ENCODE results near the gene UGT2B10. TPM values are rescaled to one million over a fixed set of nuclear protein-coding genes. Genes with fewer than 3 reads are reported as not detected.

The UGT2B10 gene
- total and polyA plus RNA-seq, 2 of the 13 experiments (the other 11 are each of a cell fraction or from before 2014, with no cell fraction given), result 107 to 148 TPM

DNA sequence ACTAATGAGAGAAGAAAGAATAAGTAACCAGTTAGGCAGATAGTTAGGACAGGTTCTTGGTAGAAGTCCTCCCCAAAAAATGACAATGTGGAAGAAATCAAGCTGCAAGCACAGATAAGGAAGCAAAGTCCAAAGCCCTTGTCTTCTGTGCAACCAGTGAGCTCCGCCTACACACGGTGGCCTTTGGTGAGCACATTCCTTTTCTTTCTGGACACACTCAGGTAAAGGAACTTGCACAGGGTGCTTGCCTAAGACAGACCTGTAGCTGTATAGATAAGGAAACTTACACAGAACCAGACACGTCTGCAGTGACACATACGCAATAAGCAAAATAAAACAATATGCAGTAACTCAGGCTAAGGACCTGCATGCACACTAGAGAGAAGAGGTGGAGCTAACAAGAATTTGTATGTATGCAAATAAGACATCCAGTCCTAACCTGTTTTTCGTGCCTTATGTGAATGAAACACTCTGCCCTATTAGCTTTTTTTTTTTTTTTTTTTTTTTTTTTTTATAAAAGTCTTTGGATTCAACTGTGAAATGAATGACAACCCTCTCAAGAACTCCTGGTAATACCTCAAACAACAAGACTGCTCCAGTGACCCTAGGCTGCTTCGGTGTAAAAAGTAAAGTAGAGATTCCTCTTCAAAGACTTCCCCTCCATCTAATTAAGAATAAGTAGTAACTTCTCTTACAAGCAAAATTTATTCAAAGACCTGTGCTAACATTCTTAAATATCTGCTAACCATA, 48.8 kb downstream of the UGT2B10 start (continued):
- TF ChIP-seq, protein P1, sequence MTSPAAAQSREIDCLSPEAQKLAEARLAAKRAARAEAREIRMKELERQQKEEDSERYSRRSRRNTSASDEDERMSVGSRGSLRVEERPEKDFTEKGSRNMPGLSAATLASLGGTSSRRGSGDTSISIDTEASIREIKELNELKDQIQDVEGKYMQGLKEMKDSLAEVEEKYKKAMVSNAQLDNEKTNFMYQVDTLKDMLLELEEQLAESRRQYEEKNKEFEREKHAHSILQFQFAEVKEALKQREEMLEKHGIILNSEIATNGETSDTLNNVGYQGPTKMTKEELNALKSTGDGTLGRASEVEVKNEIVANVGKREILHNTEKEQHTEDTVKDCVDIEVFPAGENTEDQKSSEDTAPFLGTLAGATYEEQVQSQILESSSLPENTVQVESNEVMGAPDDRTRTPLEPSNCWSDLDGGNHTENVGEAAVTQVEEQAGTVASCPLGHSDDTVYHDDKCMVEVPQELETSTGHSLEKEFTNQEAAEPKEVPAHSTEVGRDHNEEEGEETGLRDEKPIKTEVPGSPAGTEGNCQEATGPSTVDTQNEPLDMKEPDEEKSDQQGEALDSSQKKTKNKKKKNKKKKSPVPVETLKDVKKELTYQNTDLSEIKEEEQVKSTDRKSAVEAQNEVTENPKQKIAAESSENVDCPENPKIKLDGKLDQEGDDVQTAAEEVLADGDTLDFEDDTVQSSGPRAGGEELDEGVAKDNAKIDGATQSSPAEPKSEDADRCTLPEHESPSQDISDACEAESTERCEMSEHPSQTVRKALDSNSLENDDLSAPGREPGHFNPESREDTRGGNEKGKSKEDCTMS (CRISPR knock-in tag; conservative IDR thresholded peaks at IDR 0.05), result no peak
- TF ChIP-seq ZNF747 (CRISPR knock-in tag; IDR thresholded peaks at IDR 0.05; ENCODE audit: borderline replicate concordance), result no peak
- peak; percentile 10; the same call in 1 of the 2 replicates for TF ChIP-seq SMC3 (IDR thresholded peaks at IDR 0.05; ENCODE audit: low read length)
- peak; percentile 89 for TF ChIP-seq HDAC2 (CRISPR knock-in tag; IDR thresholded peaks at IDR 0.05)
- TF ChIP-seq, protein P2, sequence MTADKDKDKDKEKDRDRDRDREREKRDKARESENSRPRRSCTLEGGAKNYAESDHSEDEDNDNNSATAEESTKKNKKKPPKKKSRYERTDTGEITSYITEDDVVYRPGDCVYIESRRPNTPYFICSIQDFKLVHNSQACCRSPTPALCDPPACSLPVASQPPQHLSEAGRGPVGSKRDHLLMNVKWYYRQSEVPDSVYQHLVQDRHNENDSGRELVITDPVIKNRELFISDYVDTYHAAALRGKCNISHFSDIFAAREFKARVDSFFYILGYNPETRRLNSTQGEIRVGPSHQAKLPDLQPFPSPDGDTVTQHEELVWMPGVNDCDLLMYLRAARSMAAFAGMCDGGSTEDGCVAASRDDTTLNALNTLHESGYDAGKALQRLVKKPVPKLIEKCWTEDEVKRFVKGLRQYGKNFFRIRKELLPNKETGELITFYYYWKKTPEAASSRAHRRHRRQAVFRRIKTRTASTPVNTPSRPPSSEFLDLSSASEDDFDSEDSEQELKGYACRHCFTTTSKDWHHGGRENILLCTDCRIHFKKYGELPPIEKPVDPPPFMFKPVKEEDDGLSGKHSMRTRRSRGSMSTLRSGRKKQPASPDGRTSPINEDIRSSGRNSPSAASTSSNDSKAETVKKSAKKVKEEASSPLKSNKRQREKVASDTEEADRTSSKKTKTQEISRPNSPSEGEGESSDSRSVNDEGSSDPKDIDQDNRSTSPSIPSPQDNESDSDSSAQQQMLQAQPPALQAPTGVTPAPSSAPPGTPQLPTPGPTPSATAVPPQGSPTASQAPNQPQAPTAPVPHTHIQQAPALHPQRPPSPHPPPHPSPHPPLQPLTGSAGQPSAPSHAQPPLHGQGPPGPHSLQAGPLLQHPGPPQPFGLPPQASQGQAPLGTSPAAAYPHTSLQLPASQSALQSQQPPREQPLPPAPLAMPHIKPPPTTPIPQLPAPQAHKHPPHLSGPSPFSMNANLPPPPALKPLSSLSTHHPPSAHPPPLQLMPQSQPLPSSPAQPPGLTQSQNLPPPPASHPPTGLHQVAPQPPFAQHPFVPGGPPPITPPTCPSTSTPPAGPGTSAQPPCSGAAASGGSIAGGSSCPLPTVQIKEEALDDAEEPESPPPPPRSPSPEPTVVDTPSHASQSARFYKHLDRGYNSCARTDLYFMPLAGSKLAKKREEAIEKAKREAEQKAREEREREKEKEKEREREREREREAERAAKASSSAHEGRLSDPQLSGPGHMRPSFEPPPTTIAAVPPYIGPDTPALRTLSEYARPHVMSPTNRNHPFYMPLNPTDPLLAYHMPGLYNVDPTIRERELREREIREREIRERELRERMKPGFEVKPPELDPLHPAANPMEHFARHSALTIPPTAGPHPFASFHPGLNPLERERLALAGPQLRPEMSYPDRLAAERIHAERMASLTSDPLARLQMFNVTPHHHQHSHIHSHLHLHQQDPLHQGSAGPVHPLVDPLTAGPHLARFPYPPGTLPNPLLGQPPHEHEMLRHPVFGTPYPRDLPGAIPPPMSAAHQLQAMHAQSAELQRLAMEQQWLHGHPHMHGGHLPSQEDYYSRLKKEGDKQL (CRISPR knock-in tag; IDR thresholded peaks at IDR 0.05; ENCODE audit: low read depth), result peak; percentile 50; the same call in 1 of the 2 replicates
- TF ChIP-seq GFI1 (CRISPR knock-in tag; IDR thresholded peaks at IDR 0.05; ENCODE audit: borderline replicate concordance), result peak; percentile 49; the same call in 1 of the 2 replicates
- TF ChIP-seq, protein P3, sequence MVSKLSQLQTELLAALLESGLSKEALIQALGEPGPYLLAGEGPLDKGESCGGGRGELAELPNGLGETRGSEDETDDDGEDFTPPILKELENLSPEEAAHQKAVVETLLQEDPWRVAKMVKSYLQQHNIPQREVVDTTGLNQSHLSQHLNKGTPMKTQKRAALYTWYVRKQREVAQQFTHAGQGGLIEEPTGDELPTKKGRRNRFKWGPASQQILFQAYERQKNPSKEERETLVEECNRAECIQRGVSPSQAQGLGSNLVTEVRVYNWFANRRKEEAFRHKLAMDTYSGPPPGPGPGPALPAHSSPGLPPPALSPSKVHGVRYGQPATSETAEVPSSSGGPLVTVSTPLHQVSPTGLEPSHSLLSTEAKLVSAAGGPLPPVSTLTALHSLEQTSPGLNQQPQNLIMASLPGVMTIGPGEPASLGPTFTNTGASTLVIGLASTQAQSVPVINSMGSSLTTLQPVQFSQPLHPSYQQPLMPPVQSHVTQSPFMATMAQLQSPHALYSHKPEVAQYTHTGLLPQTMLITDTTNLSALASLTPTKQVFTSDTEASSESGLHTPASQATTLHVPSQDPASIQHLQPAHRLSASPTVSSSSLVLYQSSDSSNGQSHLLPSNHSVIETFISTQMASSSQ (IDR thresholded peaks at IDR 0.05; ENCODE audit: low read depth), result peak; percentile 70
- TF ChIP-seq, protein P3 (CRISPR knock-in tag; IDR thresholded peaks at IDR 0.05; ENCODE audit: borderline replicate concordance), result peak; percentile 78; the same call in 1 of the 2 replicates
- TF ChIP-seq, protein P4, sequence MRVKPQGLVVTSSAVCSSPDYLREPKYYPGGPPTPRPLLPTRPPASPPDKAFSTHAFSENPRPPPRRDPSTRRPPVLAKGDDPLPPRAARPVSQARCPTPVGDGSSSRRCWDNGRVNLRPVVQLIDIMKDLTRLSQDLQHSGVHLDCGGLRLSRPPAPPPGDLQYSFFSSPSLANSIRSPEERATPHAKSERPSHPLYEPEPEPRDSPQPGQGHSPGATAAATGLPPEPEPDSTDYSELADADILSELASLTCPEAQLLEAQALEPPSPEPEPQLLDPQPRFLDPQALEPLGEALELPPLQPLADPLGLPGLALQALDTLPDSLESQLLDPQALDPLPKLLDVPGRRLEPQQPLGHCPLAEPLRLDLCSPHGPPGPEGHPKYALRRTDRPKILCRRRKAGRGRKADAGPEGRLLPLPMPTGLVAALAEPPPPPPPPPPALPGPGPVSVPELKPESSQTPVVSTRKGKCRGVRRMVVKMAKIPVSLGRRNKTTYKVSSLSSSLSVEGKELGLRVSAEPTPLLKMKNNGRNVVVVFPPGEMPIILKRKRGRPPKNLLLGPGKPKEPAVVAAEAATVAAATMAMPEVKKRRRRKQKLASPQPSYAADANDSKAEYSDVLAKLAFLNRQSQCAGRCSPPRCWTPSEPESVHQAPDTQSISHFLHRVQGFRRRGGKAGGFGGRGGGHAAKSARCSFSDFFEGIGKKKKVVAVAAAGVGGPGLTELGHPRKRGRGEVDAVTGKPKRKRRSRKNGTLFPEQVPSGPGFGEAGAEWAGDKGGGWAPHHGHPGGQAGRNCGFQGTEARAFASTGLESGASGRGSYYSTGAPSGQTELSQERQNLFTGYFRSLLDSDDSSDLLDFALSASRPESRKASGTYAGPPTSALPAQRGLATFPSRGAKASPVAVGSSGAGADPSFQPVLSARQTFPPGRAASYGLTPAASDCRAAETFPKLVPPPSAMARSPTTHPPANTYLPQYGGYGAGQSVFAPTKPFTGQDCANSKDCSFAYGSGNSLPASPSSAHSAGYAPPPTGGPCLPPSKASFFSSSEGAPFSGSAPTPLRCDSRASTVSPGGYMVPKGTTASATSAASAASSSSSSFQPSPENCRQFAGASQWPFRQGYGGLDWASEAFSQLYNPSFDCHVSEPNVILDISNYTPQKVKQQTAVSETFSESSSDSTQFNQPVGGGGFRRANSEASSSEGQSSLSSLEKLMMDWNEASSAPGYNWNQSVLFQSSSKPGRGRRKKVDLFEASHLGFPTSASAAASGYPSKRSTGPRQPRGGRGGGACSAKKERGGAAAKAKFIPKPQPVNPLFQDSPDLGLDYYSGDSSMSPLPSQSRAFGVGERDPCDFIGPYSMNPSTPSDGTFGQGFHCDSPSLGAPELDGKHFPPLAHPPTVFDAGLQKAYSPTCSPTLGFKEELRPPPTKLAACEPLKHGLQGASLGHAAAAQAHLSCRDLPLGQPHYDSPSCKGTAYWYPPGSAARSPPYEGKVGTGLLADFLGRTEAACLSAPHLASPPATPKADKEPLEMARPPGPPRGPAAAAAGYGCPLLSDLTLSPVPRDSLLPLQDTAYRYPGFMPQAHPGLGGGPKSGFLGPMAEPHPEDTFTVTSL (CRISPR knock-in tag; IDR thresholded peaks at IDR 0.05; ENCODE audit: borderline replicate concordance), result peak; percentile 75; the same call in 1 of the 2 replicates
